BJ (cell line): ENCODE data around the gene C2orf78. TPM values are rescaled to one million over a fixed set of nuclear protein-coding genes. Genes with fewer than 3 reads are reported as not detected.

Experiments
- CTCF ChIA-PET: fragments of 350-600 bp; formaldehyde crosslinking; extraction: SDS; loops from one replicate; lab custom pipeline; 2021; ENCODE audit warnings: antibody characterized with exemption, inconsistent platforms; lab: Yijun Ruan, JAX
- POLR2A ChIA-PET: fragments of 300-600 bp; sonication (Branson Sonifier 250); formaldehyde crosslinking; extraction: SDS; loops from one replicate; lab custom pipeline; 2021; ENCODE audit warnings: antibody characterized with exemption; lab: Charles Lee
- DNase-seq: peaks from one replicate; pipeline ENCODE4 v3.0.0-alpha.2; 2011; ENCODE audit warnings: low read depth
- H3K27me3 ChIP-seq: 2 replicates; pipeline ENCODE4 v1.6.0; 2011; ENCODE audit warnings: low read length; ENCODE audit not compliant: control insufficient read depth, insufficient read depth
- H3K36me3 ChIP-seq: 2 replicates; pipeline ENCODE4 v1.5.1; 2011; ENCODE audit warnings: low read length; ENCODE audit not compliant: control insufficient read depth, insufficient read depth
- H3K4me3 ChIP-seq: 2 replicates; pipeline ENCODE4 v1.5.1; 2011; ENCODE audit warnings: low read depth, mild to moderate bottlenecking, control low read depth, low read length
- CTCF ChIP-seq: IDR thresholded peaks from 2 replicates; pipeline ENCODE4 v1.5.1; 2011; ENCODE audit warnings: low read depth, mild to moderate bottlenecking, control low read depth, inconsistent platforms, low read length, moderate library complexity; ENCODE audit not compliant: insufficient read depth
- polyA plus RNA-seq: library from polyadenylated mRNA; depleted of rRNA; stranded (reverse); fragments of >200 nt; gene quantifications from 2 replicates; pipeline ENCODE4 v1.2.3, GENCODE V29; 2011

The C2orf78 gene
- polyA plus RNA-seq, 1 experiment: not detected

GRCh38 chr2:73818296-73818695 lies 34.3 kb downstream of the C2orf78 start:
- ChIA-PET POLR2A (no interaction called here), CTCF (no interaction called here)
- no peak overlapping the region for H3K4me3 ChIP-seq
- H3K36me3 ChIP-seq: no peaks in the 10 kb centered on the region
- TF ChIP-seq CTCF: no peak
- H3K27me3 ChIP-seq: peaks cover 14% of the 10 kb centered on the region
- no peak for DNase-seq

- Histone ChIP-seq H3K36me3 (no peaks in the 10 kb centered on the region), H3K27me3 (peaks cover 3% of the 10 kb centered on the region), H3K4me3 (no peak overlapping the region)
- POLR2A ChIA-PET: no interaction called here
- no peak for TF ChIP-seq CTCF
- no peak for DNase-seq
- CTCF ChIA-PET: interaction anchor here (0.5 to 9.0 kb wide), 6 partner anchors 20 to 514 kb away, joined by 3 to 75 read pairs (median 5); partner anchors contain the start of gene BOLA3
Observed at GRCh38 chr2:73821227-73821626, 37.2 kb downstream of the C2orf78 start.

GRCh38 chr2:73821669-73822068 lies 37.7 kb downstream of the C2orf78 start:
- no peak for TF ChIP-seq CTCF
- POLR2A ChIA-PET: no interaction called here
- no peak for DNase-seq
- Histone ChIP-seq H3K27me3 (peaks cover 3% of the 10 kb centered on the region), H3K36me3 (no peaks in the 10 kb centered on the region), H3K4me3 (no peak overlapping the region)
- CTCF ChIA-PET: interaction anchor here (0.6 to 9.0 kb wide), 7 partner anchors 214 to 570 kb away, joined by 3 to 75 read pairs (median 3); partner anchors contain the start of gene BOLA3

- peaks cover 3% of the 10 kb centered on the region for H3K27me3 ChIP-seq
- ChIA-PET CTCF (interaction anchor here (0.7 to 9.0 kb wide), 7 partner anchors 22 to 569 kb away, joined by 3 to 75 read pairs (median 7); partner anchors contain the start of gene BOLA3), POLR2A (no interaction called here)
- no peak for DNase-seq
- no peaks in the 10 kb centered on the region for H3K36me3 ChIP-seq
- no peak for TF ChIP-seq CTCF
- no peak overlapping the region for H3K4me3 ChIP-seq
Observed at GRCh38 chr2:73822276-73822675, 38.3 kb downstream of the C2orf78 start.

GRCh38 chr2:73822991-73823390 lies 39.0 kb downstream of the C2orf78 start:
- no peak for DNase-seq
- H3K27me3 ChIP-seq: peaks cover 3% of the 10 kb centered on the region
- CTCF ChIA-PET: interaction anchor here (1.0 to 9.0 kb wide), 12 partner anchors 11 to 518 kb away, joined by 3 to 75 read pairs (median 10); partner anchors contain the start of gene BOLA3
- H3K36me3 ChIP-seq: no peaks in the 10 kb centered on the region
- POLR2A ChIA-PET: no interaction called here
- H3K4me3 ChIP-seq: no peak overlapping the region
- no peak for TF ChIP-seq CTCF
